Testis (tissue), 2 donors: ENCODE data around the gene RPS4Y2.

ENCODE experiments used
- CTCF ChIP-seq, 3 experiments: fragments of 450-650 bp in 2 of 3; fragments of 200-600 bp in 1 of 3; sonication (generic) in 1 of 3; IDR thresholded peaks; one replicate each; pipeline ENCODE4 v1.5.1; 2016 to 2019; ENCODE audit warnings: antibody characterized with exemption in 3 of 3, mild to moderate bottlenecking in 2 of 3, moderate library complexity in 1 of 3
- POLR2A ChIP-seq: fragments of 450-650 bp; IDR thresholded peaks from one replicate; pipeline ENCODE4 v1.6.1; 2017; ENCODE audit warnings: antibody characterized with exemption, mild to moderate bottlenecking, moderate library complexity

- no peak for TF ChIP-seq CTCF (IDR thresholded peaks at IDR 0.05)
- no peak for TF ChIP-seq POLR2A
These were observed at the start of gene RPS4Y2 for GRCh38 chrY:20755808-20756207.
